Fibroblast of the aortic adventitia (primary cell): ENCODE data around the gene MYH16. TPM values are rescaled to one million over a fixed set of nuclear protein-coding genes. Genes with fewer than 3 reads are reported as not detected.
"Not testable (repeated sequence)": the region's sequence is repeated elsewhere in the genome, so short reads cannot be mapped to it uniquely, and the experiment has no call there.

Experiments
- DNase-seq: peaks from one replicate; pipeline ENCODE4 v3.0.0-alpha.2; 2010; ENCODE audit warnings: low read depth
- H3K4me3 ChIP-seq: 2 replicates; pipeline ENCODE4 v1.5.1; 2011; ENCODE audit warnings: low read depth, mild to moderate bottlenecking, control low read depth, low read length, moderate library complexity
- total RNA-seq: library from RNA; depleted of rRNA; stranded (reverse); fragments of >200 nt; gene quantifications from 2 replicates; pipeline ENCODE4 v1.2.3, GENCODE V29; 2012; ENCODE audit warnings: low replicate concordance
- TF ChIP-seq, protein P1 (sequence below): IDR thresholded peaks from 2 replicates; pipeline ENCODE4 v1.5.1; 2011; ENCODE audit warnings: mild to moderate bottlenecking, low read length, control low read depth, inconsistent platforms; ENCODE audit not compliant: insufficient read depth

Gene MYH16
- total RNA-seq, 1 donor = not detected

- TF ChIP-seq, protein P1, sequence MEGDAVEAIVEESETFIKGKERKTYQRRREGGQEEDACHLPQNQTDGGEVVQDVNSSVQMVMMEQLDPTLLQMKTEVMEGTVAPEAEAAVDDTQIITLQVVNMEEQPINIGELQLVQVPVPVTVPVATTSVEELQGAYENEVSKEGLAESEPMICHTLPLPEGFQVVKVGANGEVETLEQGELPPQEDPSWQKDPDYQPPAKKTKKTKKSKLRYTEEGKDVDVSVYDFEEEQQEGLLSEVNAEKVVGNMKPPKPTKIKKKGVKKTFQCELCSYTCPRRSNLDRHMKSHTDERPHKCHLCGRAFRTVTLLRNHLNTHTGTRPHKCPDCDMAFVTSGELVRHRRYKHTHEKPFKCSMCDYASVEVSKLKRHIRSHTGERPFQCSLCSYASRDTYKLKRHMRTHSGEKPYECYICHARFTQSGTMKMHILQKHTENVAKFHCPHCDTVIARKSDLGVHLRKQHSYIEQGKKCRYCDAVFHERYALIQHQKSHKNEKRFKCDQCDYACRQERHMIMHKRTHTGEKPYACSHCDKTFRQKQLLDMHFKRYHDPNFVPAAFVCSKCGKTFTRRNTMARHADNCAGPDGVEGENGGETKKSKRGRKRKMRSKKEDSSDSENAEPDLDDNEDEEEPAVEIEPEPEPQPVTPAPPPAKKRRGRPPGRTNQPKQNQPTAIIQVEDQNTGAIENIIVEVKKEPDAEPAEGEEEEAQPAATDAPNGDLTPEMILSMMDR = no peak
These were observed 15.3 kb downstream of the MYH16 start for GRCh38 chr7:99287779-99288534.

DNA sequence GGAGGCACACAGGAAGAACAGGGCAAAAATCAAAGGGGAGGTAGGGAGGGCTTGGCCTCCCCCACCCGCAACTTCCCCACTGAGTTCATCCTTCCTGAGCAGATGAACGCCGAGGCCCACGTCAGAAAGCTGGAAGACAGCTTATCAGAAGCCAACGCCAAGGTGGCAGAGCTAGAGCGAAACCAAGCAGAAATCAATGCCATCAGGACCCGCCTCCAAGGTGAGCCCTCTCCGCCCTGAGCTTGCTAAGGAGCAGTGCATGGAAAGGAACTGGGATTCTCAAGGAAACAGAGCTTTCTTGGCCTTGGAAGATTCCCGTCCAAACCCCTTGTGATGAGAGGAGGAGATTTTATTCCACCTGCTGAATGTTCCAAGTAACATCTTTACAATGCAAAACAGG is 16.5 kb downstream of the MYH16 start:
- no peak for DNase-seq

More at GRCh38 chr7:99287779-99288534, 15.3 kb downstream of the MYH16 start:
- DNase-seq = no peak
- no peak overlapping the region for H3K4me3 ChIP-seq

GRCh38 chr7:99290148-99290547 is 17.5 kb downstream of the MYH16 start:
- DNase-seq, H3K4me3 ChIP-seq: not testable (repeated sequence)

More for the DNA sequence above, 16.5 kb downstream of the MYH16 start:
- H3K4me3 ChIP-seq = no peak overlapping the region
- TF ChIP-seq, protein P1 = no peak

DNA sequence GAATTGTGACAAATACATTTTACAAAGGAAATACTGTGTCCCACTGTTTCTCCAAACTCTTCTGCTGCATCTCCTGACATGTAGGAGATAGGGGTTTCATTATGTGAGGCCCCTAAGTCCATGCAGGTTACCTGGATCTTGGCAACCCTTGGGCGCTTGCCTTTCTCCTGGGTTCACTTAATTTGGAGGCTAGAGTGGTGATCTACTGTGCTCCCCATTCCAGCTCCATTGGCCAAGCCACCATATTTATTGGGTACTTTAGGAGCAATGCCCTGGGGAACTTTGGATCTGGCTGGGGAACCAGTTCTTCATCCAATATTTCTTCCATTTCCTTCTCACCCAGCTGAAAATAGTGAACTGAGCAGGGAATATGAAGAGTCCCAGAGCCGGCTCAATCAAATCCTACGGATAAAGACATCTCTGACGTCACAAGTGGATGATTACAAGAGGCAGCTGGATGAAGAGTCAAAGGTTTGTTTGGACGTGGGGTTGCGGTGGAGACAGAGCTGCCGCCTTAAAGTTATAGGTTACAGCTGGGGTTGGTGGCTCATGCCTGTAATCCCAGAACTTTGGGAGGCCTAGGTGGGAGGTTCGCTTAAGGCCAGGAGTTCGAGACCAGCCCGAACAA is 18.5 kb downstream of the MYH16 start:
- no peak for DNase-seq

DNA sequence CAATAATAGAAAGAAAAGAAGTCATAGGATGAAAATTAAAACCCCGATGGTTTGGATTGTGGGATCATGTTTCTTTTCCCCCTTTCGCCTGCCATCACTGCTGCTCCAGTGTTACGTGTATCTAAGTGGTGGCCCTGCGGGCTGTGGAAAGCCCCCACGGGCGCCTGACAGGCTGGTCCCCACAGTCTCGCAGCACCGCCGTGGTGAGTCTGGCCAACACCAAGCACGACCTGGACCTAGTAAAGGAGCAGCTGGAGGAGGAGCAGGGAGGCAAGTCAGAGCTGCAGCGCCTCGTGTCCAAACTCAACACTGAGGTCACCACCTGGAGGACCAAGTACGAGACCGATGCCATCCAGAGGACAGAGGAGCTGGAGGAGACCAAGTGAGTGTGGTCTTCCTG is 19.5 kb downstream of the MYH16 start:
- TF ChIP-seq, protein P1 = no peak
- DNase-seq = no peak
- no peak overlapping the region for H3K4me3 ChIP-seq

More for the DNA sequence above, 18.5 kb downstream of the MYH16 start:
- no peak overlapping the region for H3K4me3 ChIP-seq
- TF ChIP-seq, protein P1 = no peak

DNA sequence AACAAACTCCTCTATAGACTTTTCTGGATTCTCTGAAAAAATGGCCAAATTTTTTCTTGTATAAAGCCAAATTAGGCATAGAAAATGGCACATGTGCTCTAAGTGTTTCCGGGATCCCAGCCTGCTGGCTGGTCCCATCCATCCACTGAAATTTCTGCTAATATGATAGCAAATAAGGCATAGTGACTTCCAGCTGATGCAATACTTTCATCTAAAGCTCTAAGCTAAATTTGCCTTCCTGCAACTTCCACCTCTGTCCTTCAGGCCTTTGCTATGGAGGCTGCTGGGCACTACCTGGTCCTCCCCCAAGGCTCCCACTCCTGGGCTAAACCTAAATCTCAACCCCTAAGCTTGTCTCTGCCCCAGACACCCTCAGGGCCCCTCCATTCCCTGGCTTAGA is 20.5 kb downstream of the MYH16 start:
- no peak overlapping the region for H3K4me3 ChIP-seq
- DNase-seq = no peak
- TF ChIP-seq, protein P1 = no peak

DNA sequence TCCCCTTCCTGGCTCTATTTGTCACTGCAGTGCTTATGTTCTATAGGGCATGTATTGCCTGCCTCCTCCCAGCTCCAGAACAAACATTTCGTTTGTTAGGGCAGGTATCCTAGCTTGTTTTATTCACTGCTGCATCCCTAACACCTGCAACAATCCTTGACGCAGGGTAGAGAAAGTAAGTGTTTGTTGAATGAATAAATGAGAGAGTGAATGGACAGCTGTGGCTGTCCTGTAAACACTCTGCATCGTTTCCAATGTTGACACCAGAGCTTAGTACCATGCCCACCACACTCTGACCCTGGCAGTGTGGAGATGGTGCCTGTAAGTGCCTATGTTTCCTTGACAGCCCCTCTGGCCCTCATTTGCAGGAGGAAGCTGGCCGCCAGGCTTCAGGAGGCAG is 21.0 kb downstream of the MYH16 start:
- DNase-seq = no peak
- TF ChIP-seq, protein P1 = no peak
- H3K4me3 ChIP-seq = no peak overlapping the region
